DND-41 (cell line): Measurements from ENCODE around the gene EPS8L1.

Experiments used
- EZH2 ChIP-seq: IDR thresholded peaks from 3 replicates; pipeline ENCODE4 v1.6.1; 2012; ENCODE audit warnings: borderline replicate concordance, low read depth, mild to moderate bottlenecking, moderate library complexity, low read length, inconsistent platforms; ENCODE audit not compliant: severe bottlenecking
- TF ChIP-seq, protein P1 (sequence below): IDR thresholded peaks from 2 replicates; pipeline ENCODE4 v1.5.1; 2012; ENCODE audit warnings: borderline replicate concordance, low read length, moderate library complexity, mild to moderate bottlenecking; ENCODE audit not compliant: poor library complexity, severe bottlenecking; ENCODE audit errors: extremely low read depth

DNA sequence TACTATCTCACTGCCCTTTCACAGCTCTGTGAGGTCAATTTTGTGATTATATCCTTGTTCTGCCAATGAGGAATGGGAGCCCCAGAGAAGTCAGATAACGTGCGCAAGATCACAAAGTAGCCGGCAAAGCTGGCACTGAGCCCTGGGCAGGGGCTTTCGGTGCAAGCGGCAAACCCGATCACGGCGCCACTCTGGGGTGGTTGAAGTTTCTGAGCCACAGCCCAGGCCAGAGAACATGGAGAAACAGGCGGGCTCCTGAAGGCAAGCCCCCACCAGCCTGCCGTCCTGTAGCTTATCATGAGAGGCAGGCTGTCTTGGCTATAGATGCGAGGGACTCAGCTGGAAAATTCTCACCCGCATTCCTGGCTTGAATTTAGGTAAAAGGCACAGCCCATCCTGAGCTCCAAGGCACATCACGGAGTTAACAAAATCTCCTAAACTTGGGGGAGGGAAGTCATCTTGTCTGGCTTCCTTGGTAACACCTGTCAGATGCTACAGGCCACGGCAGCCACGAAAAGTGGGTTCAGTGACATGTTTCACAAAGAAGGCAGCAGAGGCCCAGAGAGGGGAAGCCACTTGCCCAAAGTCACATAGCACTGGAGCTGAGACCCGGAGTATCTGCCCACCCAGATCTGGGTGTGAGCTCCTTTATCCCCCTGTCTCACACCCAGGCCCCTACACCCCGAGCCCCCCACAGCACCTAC lies 60.9 kb downstream of the EPS8L1 start:
- TF ChIP-seq, protein P1, sequence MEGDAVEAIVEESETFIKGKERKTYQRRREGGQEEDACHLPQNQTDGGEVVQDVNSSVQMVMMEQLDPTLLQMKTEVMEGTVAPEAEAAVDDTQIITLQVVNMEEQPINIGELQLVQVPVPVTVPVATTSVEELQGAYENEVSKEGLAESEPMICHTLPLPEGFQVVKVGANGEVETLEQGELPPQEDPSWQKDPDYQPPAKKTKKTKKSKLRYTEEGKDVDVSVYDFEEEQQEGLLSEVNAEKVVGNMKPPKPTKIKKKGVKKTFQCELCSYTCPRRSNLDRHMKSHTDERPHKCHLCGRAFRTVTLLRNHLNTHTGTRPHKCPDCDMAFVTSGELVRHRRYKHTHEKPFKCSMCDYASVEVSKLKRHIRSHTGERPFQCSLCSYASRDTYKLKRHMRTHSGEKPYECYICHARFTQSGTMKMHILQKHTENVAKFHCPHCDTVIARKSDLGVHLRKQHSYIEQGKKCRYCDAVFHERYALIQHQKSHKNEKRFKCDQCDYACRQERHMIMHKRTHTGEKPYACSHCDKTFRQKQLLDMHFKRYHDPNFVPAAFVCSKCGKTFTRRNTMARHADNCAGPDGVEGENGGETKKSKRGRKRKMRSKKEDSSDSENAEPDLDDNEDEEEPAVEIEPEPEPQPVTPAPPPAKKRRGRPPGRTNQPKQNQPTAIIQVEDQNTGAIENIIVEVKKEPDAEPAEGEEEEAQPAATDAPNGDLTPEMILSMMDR, result no peak
- TF ChIP-seq EZH2, result no peak
